ENCODE results near the gene COMMD6. TPM values are rescaled to one million over a fixed set of nuclear protein-coding genes. Genes with fewer than 3 reads are reported as not detected.

COMMD6 gene
- total and polyA plus RNA-seq, 2 of the 13 experiments (the other 11 are each of a cell fraction or from before 2014, with no cell fraction given), result 97.0 to 164 TPM

DNA sequence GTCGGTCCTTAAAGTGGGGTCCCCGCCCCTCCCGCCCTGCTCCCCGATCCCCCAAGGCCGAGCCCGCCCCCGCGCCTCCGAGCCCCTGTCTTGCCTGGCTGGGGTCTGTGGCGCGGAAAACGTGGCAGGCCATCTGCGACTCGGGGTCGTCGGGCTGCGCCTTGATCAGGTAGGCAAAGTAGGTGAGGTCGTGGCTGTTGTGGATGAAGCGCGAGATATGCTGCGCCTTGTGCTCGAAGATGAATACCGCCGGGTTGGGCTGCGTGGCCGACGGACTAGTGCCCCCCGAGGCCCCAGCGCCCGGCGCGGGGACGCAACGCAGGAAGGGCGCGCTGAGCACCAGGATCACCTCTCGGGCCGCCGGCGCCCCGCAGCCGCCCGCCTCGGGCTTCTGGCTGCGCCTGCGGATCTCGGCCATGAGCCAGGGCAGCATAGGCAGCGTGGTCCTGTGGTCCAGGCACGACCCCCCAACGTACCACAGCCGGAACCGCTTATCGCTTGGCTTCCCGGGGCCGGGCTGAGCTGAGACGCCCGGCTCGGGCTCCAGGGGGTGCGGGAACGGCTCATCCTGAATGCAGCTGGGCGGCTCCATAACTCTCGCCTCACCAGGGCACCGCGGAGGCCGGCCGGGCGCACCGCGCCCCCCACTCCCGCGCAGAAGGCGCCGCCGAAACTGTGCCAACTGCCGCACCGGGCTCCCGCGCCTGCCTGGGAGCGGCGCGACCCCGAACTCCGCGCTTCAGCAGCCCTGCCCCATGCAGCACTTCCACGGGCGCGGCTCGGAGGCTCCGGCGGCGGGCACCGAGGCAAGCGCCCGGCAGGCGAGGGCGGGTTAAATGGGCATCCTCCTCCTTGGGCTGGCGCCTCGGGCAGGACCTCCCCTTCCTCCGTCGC, 56.2 kb downstream of the COMMD6 start (continued):
- TF ChIP-seq JARID2 (CRISPR knock-in tag; IDR thresholded peaks at IDR 0.05; ENCODE audit: insufficient replicate concordance) (no peak), GPN1 (CRISPR knock-in tag; IDR thresholded peaks at IDR 0.05; ENCODE audit: borderline replicate concordance) (no peak), MBD4 (IDR thresholded peaks at IDR 0.05; ENCODE audit: borderline replicate concordance, low read length) (no peak), ZMAT5 (CRISPR knock-in tag; IDR thresholded peaks at IDR 0.05; ENCODE audit: borderline replicate concordance, low read depth) (no peak), ELF4 (CRISPR knock-in tag; IDR thresholded peaks at IDR 0.05; ENCODE audit: borderline replicate concordance) (peak; percentile 58; the same call in 1 of the 2 replicates), FOSL1 (CRISPR knock-in tag; IDR thresholded peaks at IDR 0.05; ENCODE audit: borderline replicate concordance) (no peak), PLSCR1 (CRISPR knock-in tag; IDR thresholded peaks at IDR 0.05; ENCODE audit: borderline replicate concordance) (0 out of 2 replicates have a peak, but pooled peaks have one; percentile 62), MXI1 (IDR thresholded peaks at IDR 0.05; ENCODE audit: borderline replicate concordance, low read depth, low read length) (peak; percentile 13; the same call in 1 of the 3 replicates), ZNF292 (CRISPR knock-in tag; IDR thresholded peaks at IDR 0.05; ENCODE audit: borderline replicate concordance, low read depth) (no peak), RORA (CRISPR knock-in tag; IDR thresholded peaks at IDR 0.05) (no peak), MYNN (CRISPR knock-in tag; IDR thresholded peaks at IDR 0.05; ENCODE audit: low read depth) (no peak), RAD21 (CRISPR knock-in tag; IDR thresholded peaks at IDR 0.05) (no peak), IRF2 (CRISPR knock-in tag; IDR thresholded peaks at IDR 0.05) (no peak), ZNF672 (CRISPR knock-in tag; IDR thresholded peaks at IDR 0.05) (no peak), KDM4B (CRISPR knock-in tag; IDR thresholded peaks at IDR 0.05) (0 out of 2 replicates have a peak, but pooled peaks have one; percentile 35), ATF5 (CRISPR knock-in tag; IDR thresholded peaks at IDR 0.05; ENCODE audit: low read depth) (0 out of 2 replicates have a peak, but pooled peaks have one; percentile 75), PHF20 (CRISPR knock-in tag; IDR thresholded peaks at IDR 0.05) (peak; percentile 4; the same call in 1 of the 2 replicates), ZBTB4 (CRISPR knock-in tag; IDR thresholded peaks at IDR 0.05; ENCODE audit: borderline replicate concordance) (no peak), ESRRA (CRISPR knock-in tag; IDR thresholded peaks at IDR 0.05; ENCODE audit: low read depth) (no peak), ZFP36 (IDR thresholded peaks at IDR 0.05; ENCODE audit: borderline replicate concordance, low read depth, low read length, partially characterized antibody) (no peak), ZNF121 (CRISPR knock-in tag; IDR thresholded peaks at IDR 0.05) (peak; percentile 1; the same call in 1 of the 2 replicates)
- TF ChIP-seq, protein P1, sequence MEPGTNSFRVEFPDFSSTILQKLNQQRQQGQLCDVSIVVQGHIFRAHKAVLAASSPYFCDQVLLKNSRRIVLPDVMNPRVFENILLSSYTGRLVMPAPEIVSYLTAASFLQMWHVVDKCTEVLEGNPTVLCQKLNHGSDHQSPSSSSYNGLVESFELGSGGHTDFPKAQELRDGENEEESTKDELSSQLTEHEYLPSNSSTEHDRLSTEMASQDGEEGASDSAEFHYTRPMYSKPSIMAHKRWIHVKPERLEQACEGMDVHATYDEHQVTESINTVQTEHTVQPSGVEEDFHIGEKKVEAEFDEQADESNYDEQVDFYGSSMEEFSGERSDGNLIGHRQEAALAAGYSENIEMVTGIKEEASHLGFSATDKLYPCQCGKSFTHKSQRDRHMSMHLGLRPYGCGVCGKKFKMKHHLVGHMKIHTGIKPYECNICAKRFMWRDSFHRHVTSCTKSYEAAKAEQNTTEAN (CRISPR knock-in tag; conservative IDR thresholded peaks at IDR 0.05), result peak; percentile 51; the same call in 1 of the 2 replicates

Data from HepG2 (cell line).